HG02938 (cell line): ENCODE results near the gene STAT5B.

Experiments
- ATAC-seq: cut with Tn5 transposase; IDR thresholded peaks from one replicate; pipeline ENCODE4 v1.9.1; 2021; ENCODE audit warnings: mild to moderate bottlenecking, moderate library complexity; ENCODE audit not compliant: unreplicated experiment

Gene STAT5B

DNA sequence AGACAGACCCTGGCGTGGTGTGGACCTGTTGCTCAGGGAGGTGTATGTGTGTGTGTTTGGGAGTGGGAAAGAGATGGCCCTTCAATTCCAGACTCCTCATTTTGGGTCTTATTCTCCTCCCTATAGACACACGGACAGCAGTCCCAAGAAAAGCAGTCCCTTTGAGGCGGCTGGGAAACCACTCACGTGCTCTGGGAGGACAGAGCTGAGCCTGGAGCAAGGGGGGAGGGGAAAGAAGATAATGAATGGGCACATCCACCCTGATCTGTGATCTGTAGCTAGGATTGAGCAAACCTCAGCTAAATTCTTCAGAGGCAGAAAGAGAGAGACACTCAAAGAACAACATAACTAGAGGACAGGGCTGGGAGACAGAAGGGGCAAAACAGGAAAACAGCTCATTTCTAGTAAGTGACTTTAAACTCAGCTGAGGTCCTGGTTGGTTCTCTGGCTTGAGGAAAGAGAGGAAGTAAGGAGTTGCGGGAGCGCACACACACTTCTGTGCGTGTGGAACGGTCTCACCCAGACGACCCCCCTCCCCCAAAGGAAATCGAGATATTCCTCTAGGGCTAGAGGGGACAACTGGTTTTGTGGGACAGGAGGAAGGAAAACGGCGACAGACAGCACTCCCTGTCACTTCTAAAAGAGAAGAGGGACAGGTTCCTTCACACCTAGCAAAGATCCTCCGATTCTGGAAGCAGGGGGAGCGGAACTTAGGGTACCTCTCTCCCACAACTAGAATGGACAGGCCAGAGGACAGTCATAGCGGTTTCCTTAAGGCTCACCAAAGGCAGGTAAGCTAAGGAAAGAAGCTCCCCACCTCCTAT, 122.1 kb downstream of the STAT5B start:
- no peak for ATAC-seq
